Stimulated activated naive CD8-positive, alpha-beta T cell treated with anti-CD3 and anti-CD28 coated beads, Interleukin-15, Interleukin-2, amounts not matched to agents 100 U/mL and 50 U/mL, for 24 hours (primary cell): Measurements from ENCODE around the gene ADAM19.
A peak's percentile ranks its signal among the peaks of the same experiment; 100 is the strongest.

Source experiments
- ATAC-seq: fragments of 150-1000 bp; cut with Tn5 transposase; one replicate; pipeline ENCODE4 v1.10.0; 2021
- DNase-seq: peaks from one replicate; pipeline ENCODE4 v3.0.0; 2021

The ADAM19 gene, protein sequence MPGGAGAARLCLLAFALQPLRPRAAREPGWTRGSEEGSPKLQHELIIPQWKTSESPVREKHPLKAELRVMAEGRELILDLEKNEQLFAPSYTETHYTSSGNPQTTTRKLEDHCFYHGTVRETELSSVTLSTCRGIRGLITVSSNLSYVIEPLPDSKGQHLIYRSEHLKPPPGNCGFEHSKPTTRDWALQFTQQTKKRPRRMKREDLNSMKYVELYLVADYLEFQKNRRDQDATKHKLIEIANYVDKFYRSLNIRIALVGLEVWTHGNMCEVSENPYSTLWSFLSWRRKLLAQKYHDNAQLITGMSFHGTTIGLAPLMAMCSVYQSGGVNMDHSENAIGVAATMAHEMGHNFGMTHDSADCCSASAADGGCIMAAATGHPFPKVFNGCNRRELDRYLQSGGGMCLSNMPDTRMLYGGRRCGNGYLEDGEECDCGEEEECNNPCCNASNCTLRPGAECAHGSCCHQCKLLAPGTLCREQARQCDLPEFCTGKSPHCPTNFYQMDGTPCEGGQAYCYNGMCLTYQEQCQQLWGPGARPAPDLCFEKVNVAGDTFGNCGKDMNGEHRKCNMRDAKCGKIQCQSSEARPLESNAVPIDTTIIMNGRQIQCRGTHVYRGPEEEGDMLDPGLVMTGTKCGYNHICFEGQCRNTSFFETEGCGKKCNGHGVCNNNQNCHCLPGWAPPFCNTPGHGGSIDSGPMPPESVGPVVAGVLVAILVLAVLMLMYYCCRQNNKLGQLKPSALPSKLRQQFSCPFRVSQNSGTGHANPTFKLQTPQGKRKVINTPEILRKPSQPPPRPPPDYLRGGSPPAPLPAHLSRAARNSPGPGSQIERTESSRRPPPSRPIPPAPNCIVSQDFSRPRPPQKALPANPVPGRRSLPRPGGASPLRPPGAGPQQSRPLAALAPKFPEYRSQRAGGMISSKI

DNA sequence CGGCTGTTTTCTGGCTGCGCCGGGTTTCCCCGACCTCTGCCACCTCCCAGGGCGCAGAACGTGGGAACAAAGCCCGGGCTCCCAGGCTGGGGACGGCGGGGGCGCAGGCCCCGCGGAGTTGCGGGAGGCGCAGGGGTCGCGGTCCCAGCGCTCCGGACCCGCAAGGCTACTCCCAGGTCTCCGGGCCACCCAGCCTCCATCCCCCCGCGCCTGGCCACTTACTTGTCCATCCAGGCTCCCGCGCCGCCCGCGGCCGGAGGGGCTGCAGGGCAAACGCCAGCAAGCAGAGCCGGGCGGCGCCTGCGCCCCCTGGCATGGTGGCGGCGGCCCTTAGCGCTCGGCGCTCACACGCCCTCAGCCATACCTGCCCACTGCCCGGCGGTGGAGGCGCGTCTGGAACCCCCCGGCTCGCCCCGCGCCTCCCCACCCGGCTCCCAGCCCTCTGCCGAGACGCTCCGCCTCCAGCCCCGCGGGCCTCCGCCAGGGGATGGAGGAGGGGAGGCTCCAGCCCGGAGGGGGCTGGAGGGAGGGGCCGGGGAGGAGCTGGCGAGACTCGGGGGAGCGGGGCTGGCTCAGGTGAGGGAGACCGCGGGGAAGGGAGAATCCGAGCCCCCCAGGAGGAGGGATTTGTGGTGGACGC lies at the start of gene ADAM19:
Gene ADAM19, minus strand, starts transcription at position 395 of the 640 bp plus-strand sequence. Its CDS starts 79 bp downstream, at position 316.
- peak; percentile 49 for DNase-seq
- ATAC-seq = peak; percentile 69

GRCh38 chr5:157624144-157624543 lies 48.6 kb upstream of the ADAM19 start:
- ATAC-seq (no peak), DNase-seq (no peak)

DNA sequence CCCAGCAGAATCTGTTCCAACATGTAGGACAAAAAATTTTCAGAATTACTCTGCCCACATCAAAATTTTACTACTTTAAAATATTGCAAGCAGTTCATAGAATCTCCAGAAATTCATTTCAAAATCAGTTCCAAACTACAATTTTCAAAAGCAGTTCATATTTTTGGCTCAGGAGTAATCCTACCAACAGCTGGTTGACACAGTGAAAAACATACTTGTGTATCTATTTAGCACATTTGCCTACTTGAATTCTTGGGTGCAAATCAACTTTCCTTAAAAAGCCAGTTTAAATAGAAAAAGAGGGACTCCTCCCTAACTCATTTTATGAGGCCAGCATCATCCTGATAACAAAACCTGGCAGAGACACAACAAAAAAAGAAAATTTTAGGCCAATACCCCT lies 45.2 kb upstream of the ADAM19 start:
- DNase-seq (no peak), ATAC-seq (no peak)

DNA sequence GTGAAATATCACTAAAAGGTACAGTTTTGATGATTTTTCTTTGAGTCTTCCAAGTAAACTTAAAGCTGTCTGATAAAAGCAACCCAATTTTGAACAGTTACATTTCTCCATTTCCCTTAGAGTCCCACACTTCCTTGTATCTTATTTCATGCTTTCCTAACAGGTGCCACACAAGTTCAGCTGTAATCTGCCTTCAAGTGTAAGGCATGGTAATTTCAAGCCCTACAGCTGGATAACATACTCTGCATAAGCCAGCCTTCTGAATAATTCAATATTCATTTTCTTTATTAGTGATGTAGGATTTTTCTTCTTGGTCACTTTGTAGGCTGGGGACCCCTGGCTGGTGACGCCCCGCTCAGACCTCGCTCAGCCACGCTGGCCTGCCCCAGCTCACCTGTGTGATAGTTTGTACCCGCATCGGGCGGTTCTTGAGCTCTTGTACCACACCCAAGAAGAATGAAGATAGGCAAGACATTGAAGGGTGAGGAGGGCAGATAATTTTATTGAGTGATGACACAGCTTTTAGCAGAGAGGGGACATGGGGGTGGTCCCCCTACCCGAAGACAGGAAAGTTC lies 42.7 kb upstream of the ADAM19 start:
- DNase-seq = no peak
- no peak for ATAC-seq

- DNase-seq (no peak), ATAC-seq (no peak)
Measured at GRCh38 chr5:157616785-157617184, 41.2 kb upstream of the ADAM19 start.

DNA sequence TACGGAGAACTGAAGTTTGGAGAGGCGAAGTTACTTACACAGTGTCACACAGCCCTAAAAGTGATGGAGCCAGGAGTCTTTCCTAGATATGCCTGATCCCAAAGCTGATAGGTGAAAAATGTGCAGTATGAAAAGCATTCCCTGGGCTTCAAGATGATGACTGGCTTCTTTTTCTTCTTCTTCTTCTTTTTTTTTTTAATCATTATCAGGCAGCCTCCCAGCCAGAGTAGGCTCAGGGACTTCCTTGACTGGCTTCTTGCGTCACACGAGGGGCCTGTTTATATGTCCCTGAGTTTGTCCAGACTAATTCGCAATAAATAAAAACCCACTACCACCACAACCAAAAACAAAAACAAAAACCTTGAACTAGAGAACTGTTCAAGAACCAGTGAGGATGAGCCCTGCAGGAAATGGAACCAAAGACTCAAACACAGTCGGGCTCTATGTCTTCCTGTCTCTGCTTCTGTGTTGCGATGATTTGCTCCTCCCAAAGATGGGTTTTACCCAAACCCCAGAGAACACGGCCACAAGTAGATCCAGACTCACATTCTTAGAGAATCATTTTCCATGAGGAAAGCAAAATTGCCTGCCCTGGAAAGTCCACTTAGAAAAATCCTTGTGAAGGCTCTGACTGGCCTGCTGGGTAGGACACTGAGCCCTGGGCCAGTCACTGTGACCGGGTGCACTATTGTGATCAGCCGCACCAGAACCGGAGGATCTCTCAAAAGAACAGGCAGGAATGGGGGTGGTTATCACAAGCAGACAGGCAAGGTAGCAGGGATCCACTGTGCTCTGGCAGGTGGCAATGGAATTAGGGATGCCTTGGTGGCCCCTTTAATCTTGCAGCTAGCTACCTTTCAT lies 38.0 kb upstream of the ADAM19 start:
- DNase-seq (no peak), ATAC-seq (no peak)

DNA sequence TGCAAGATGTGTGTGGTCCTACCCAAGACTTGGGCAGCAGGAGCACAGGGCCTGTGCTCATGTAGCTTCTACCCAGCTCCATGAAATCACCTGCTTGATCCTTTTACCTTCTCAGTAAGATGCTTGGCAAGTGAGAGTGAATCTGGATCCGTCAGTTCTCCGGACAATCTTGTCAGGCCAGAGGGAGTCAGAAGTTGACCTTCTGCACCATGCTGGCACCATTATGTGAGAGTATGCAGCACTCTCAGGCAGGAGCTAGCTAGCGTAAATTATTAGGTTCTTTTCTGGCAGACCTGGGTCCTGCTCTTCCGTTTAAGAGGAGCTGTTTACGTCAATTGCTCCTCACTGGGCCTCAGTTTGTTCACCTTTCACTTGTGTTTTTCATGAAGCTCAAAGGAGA lies 37.0 kb upstream of the ADAM19 start:
- ATAC-seq = no peak
- no peak for DNase-seq

DNA sequence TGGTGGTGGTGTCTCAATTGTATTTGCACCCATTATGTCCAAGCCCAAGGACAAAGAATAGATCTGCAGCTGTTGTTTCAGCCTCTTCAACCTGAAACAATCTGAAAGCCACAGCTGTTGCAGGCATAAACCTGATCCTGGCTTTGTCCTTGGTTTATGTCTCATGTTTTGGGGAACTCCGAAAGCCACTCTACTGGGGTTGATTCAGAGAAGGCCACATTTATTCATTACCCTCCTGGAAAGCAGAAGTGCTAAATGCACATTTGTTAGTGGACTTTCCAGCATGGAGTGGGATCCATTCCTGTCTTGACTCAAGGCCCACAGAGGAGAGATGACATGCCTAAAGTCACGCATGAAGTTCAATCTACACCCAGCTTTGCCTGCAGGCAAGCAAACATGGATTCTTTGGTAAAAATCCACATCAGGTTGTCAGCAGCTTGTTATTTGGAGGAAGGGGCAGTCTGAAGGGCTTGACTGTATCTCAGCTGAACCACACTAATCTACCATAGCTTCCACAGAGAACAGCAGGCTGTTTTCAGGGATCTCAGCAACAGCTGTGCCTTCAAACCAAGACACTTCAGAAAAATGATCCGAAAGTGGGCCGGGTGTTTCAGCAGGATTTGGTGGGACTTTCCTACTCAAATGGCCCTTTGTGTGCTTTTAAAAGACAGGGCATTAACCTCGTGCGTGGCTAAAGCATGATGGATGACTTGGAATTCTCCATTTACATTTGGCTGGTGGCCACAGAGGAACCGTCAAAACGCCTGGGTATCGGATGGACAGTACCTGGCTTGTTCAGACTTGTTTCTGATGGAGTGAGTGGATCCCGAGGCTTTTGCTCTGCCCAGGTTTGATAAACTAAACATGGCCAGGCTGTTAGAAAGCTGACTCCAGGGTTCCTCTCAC lies 36.2 kb upstream of the ADAM19 start:
- DNase-seq (no peak), ATAC-seq (peak; percentile 44)

GRCh38 chr5:157610990-157611389 lies 35.4 kb upstream of the ADAM19 start:
- no peak for ATAC-seq
- DNase-seq = no peak

- ATAC-seq (no peak), DNase-seq (no peak)
Measured at GRCh38 chr5:157608972-157609565, 33.5 kb upstream of the ADAM19 start.

DNA sequence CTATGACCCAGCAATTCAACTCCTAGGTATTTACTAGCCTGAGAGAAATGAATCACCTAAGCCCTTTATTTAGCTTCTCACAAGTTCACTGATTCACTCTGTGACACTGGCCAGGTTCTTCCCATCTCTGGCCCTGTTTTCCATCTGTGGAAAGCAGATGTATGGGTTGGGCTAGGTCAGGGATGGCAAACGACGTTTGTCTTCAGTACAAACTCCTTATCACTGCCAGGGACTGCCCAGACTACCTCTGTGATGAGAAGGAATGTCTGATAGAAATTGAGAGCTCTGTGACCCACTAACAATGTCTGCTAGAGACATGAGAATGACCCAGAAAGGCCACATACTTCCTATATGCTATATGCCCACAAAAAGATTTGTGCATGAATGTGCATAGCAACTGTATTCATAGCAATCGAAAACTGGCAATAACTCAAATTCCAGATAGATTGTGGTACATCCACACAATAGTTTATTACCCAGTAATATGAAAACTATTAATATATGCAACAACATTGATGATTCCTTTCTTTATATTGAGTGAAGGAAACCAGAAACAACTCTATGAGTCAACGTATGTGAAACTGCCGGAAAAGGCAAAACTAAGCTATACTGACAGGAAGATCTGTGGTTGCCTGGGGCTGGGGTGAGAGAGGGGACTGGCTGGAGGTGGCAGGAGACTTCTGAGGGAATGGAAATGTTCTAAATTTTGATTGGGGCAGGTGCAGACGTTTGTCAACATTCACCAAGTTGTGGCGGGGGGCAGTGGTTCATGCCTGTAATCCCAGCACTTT lies 32.0 kb upstream of the ADAM19 start:
- ATAC-seq = peak; percentile 69

DNA sequence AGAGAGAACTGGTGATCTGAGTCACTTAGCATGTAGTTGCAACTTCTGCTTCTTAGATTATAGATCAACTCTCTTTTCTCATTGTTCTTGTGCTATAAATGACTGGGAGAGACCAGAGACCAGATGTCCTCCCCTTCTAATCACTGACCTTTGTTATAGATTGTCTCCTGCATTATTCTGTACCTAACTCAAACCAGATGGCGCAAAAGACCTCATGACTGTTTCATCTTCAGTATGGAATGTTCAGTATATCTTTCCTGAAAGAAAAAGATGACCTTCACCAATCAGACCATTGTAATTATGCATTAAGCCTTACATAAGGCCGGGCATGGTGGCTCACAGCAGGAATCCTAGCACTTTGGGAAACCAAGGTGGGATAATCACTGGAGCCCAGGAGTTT lies 30.5 kb upstream of the ADAM19 start:
- no peak for ATAC-seq
- DNase-seq = no peak

More for the DNA sequence above, 32.0 kb upstream of the ADAM19 start:
- peak; percentile 62 for DNase-seq

- DNase-seq = peak; percentile 59
- ATAC-seq = peak; percentile 65
Measured at GRCh38 chr5:157603333-157604190, 28.0 kb upstream of the ADAM19 start.

GRCh38 chr5:157602505-157602904 lies 26.9 kb upstream of the ADAM19 start:
- ATAC-seq (peak; percentile 56), DNase-seq (peak; percentile 51)

- ATAC-seq (peak; percentile 37), DNase-seq (no peak)
Measured at GRCh38 chr5:157600252-157600651, 24.7 kb upstream of the ADAM19 start.

GRCh38 chr5:157599565-157599964 lies 24.0 kb upstream of the ADAM19 start:
- no peak for DNase-seq
- no peak for ATAC-seq

DNA sequence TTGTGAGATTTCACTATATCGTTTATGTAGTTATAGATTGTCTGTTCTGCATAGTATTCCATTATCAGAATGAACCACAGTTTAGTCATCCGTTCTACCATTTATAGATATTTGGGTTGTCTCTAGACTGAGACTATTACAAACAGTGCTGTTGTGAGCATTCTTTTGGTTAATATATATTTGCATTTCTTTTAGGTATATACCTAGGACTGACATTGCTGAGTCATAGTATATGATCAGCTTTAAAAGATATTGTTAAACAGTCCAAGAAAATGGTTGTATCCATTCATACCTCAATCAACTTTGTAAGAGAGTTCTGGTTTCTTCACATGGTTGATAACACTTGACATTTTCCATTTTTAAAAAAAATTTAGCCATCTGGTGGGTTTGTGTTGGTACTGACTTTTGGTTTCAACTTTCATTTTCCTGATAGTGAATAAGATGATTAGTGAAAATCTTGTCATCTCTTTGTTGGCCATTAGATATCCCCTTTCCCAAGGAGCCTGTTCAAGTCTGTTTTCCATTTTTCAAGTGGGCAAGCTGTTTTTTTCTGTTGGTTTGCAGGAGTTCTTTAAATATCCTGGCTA lies 22.9 kb upstream of the ADAM19 start:
- ATAC-seq (no peak), DNase-seq (no peak)

DNA sequence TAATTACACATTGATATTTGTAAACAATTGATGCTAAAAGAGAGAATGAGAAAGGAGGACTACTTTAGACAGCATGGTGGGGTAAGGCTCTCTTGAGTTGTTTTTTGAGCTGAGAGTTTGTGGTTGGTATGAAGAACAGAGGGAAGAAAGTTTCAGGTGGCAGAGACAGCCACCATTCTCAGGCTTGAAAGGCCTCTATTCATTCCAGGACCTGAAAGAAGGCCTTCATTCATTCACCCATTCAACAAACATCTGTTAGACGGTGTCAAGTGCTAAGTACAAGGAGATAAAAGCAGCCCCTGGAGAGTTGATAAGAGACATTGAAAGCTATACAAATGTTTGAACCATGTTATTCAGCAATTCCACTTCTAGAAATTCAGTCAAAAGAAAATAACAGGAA lies 21.7 kb upstream of the ADAM19 start:
- DNase-seq (no peak), ATAC-seq (no peak)
